Measurements from ENCODE around the gene NNAT. TPM values are rescaled to one million over a fixed set of nuclear protein-coding genes. Genes with fewer than 3 reads are reported as not detected.
"Not testable (repeated sequence)": the region's sequence is repeated elsewhere in the genome, so short reads cannot be mapped to it uniquely, and the experiment has no call there.

NNAT gene
- total RNA-seq, 1 donor from 2014 or later = 14.7 TPM

GRCh38 chr20:37481610-37482009 is 39.4 kb upstream of the NNAT start:
- TF ChIP-seq CTCF (IDR thresholded peaks at IDR 0.05) = no peak

GRCh38 chr20:37484331-37484730 is 36.7 kb upstream of the NNAT start:
- Mint-ChIP-seq H3K9me3 (ENCODE audit: unreplicated experiment) (peaks cover 3% of the 10 kb centered on the region), H3K27me3 (ENCODE audit: unreplicated experiment) (peaks cover 23% of the 10 kb centered on the region), H3K36me3 (ENCODE audit: unreplicated experiment) (peaks cover 2% of the 10 kb centered on the region), H3K4me1 (ENCODE audit: unreplicated experiment) (peaks cover 5% of the 10 kb centered on the region), H3K4me3 (ENCODE audit: unreplicated experiment) (no peak overlapping the region), H3K27ac (ENCODE audit: unreplicated experiment) (no peak overlapping the region)
- no peak for TF ChIP-seq CTCF (IDR thresholded peaks at IDR 0.05)
- DNase-seq (ENCODE audit: extremely low spot score, unreplicated experiment) = no peak

More at GRCh38 chr20:37481610-37482009, 39.4 kb upstream of the NNAT start:
- Mint-ChIP-seq H3K4me1 (ENCODE audit: unreplicated experiment) (peaks cover 2% of the 10 kb centered on the region), H3K27me3 (ENCODE audit: unreplicated experiment) (peaks cover 43% of the 10 kb centered on the region), H3K4me3 (ENCODE audit: unreplicated experiment) (no peak overlapping the region), H3K36me3 (ENCODE audit: unreplicated experiment) (peaks cover 2% of the 10 kb centered on the region), H3K27ac (ENCODE audit: unreplicated experiment) (no peak overlapping the region), H3K9me3 (ENCODE audit: unreplicated experiment) (peaks cover 3% of the 10 kb centered on the region)
- no peak for DNase-seq (ENCODE audit: extremely low spot score, unreplicated experiment)

GRCh38 chr20:37486209-37486608 is 34.8 kb upstream of the NNAT start:
- H3K36me3 Mint-ChIP-seq (ENCODE audit: unreplicated experiment); H3K4me1 Mint-ChIP-seq (ENCODE audit: unreplicated experiment): not testable (repeated sequence)

GRCh38 chr20:37490663-37491350 is 30.2 kb upstream of the NNAT start:
- TF ChIP-seq CTCF (IDR thresholded peaks at IDR 0.05) = no peak
- no peak overlapping the region for H3K4me3 Mint-ChIP-seq (ENCODE audit: unreplicated experiment)
- no peak for DNase-seq (ENCODE audit: extremely low spot score, unreplicated experiment)
- H3K27me3 Mint-ChIP-seq (ENCODE audit: unreplicated experiment) = peaks cover 4% of the 10 kb centered on the region
- peaks cover 14% of the 10 kb centered on the region for H3K36me3 Mint-ChIP-seq (ENCODE audit: unreplicated experiment)
- peaks cover 5% of the 10 kb centered on the region for H3K4me1 Mint-ChIP-seq (ENCODE audit: unreplicated experiment)
- no peak overlapping the region for H3K27ac Mint-ChIP-seq (ENCODE audit: unreplicated experiment)
- H3K9me3 Mint-ChIP-seq (ENCODE audit: unreplicated experiment) = no peaks in the 10 kb centered on the region

More at GRCh38 chr20:37486209-37486608, 34.8 kb upstream of the NNAT start:
- H3K4me3 Mint-ChIP-seq (ENCODE audit: unreplicated experiment); H3K9me3 Mint-ChIP-seq (ENCODE audit: unreplicated experiment); H3K27ac Mint-ChIP-seq (ENCODE audit: unreplicated experiment); H3K27me3 Mint-ChIP-seq (ENCODE audit: unreplicated experiment); DNase-seq (ENCODE audit: extremely low spot score, unreplicated experiment): not testable (repeated sequence)

GRCh38 chr20:37492096-37492625 is 28.9 kb upstream of the NNAT start:
- TF ChIP-seq CTCF (IDR thresholded peaks at IDR 0.05) = no peak
- Mint-ChIP-seq H3K27me3 (ENCODE audit: unreplicated experiment) (no peaks in the 10 kb centered on the region), H3K27ac (ENCODE audit: unreplicated experiment) (no peak overlapping the region), H3K4me3 (ENCODE audit: unreplicated experiment) (no peak overlapping the region), H3K36me3 (ENCODE audit: unreplicated experiment) (peaks cover 16% of the 10 kb centered on the region), H3K4me1 (ENCODE audit: unreplicated experiment) (peaks cover 3% of the 10 kb centered on the region), H3K9me3 (ENCODE audit: unreplicated experiment) (no peaks in the 10 kb centered on the region)
- no peak for DNase-seq (ENCODE audit: extremely low spot score, unreplicated experiment)

Data from osteocyte (in vitro differentiated cells).